PC-9 (cell line): ENCODE results near the gene A4GALT.

Experiments used
- CTCF ChIP-seq: fragments of 200-600 bp; sonication (generic); conservative IDR thresholded peaks from 2 replicates; pipeline ENCODE4 v1.6.1; 2017; ENCODE audit warnings: mixed run types, antibody characterized with exemption, mild to moderate bottlenecking, moderate library complexity
- EZH2 ChIP-seq: fragments of 200-600 bp; sonication (generic); IDR thresholded peaks from 2 replicates; pipeline ENCODE4 v1.8.0; 2017; ENCODE audit warnings: antibody characterized with exemption, low read depth

GRCh38 chr22:42714308-42714707 is 6.4 kb downstream of the A4GALT start:
- TF ChIP-seq CTCF (no peak), EZH2 (no peak)
